ENCODE data around the gene ADGRV1. TPM values are rescaled to one million over a fixed set of nuclear protein-coding genes. Genes with fewer than 3 reads are reported as not detected.

The ADGRV1 gene
- total RNA-seq, 2 experiments from 2014 or later = not detected

- no peaks in the 10 kb centered on the region for H3K4me1 ChIP-seq (ENCODE audit: insufficient read depth, low read length, poor library complexity, severe bottlenecking)
- intact Hi-C loops (cut with micrococcal nuclease; ENCODE audit: unreplicated experiment) = no loop called here
- H3K36me3 ChIP-seq (ENCODE audit: insufficient read depth, low read length) = no peaks in the 10 kb centered on the region
- ChIA-PET CTCF (ENCODE audit: unreplicated experiment) (no interaction called here), POLR2A (no interaction called here)
- no peak overlapping the region for H2AFZ ChIP-seq (ENCODE audit: low read length)
- no peak for DNase-seq (ENCODE audit: low spot score)
- TF ChIP-seq EZH2phosphoT487 (IDR thresholded peaks at IDR 0.05; ENCODE audit: borderline replicate concordance, low read depth, low read length) (no peak), CTCF (conservative IDR thresholded peaks at IDR 0.05; ENCODE audit: low read length) (no peak)
- no peaks in the 10 kb centered on the region for H4K20me1 ChIP-seq (ENCODE audit: insufficient read depth, low read length)
- no peak overlapping the region for H3K27ac ChIP-seq (ENCODE audit: low read depth, low read length, poor library complexity, severe bottlenecking)
- H3K79me2 ChIP-seq (ENCODE audit: insufficient read depth, low read depth, low read length) = no peaks in the 10 kb centered on the region
- H3K9me3 ChIP-seq (ENCODE audit: low read length) = no peaks in the 10 kb centered on the region
- BruUV-seq (replicated peaks) = no TSS peak
- H3K4me2 ChIP-seq (ENCODE audit: low read length) = no peak overlapping the region
- no peak overlapping the region for H3K4me3 ChIP-seq (ENCODE audit: low read depth, low read length, poor library complexity, severe bottlenecking)
- H3K9me2 ChIP-seq (ENCODE audit: insufficient read depth, low read length) = no peaks in the 10 kb centered on the region
These were observed 331.6 kb downstream of the ADGRV1 start for GRCh38 chr5:90890180-90890579.

GRCh38 chr5:90894866-90895420 lies 336.3 kb downstream of the ADGRV1 start:
- Histone ChIP-seq H2AFZ (ENCODE audit: low read length) (no peak overlapping the region), H3K79me2 (ENCODE audit: insufficient read depth, low read depth, low read length) (no peaks in the 10 kb centered on the region), H3K27ac (ENCODE audit: low read depth, low read length, poor library complexity, severe bottlenecking) (no peak overlapping the region), H3K36me3 (ENCODE audit: insufficient read depth, low read length) (no peaks in the 10 kb centered on the region), H3K4me3 (ENCODE audit: low read depth, low read length, poor library complexity, severe bottlenecking) (no peak overlapping the region), H3K4me1 (ENCODE audit: insufficient read depth, low read length, poor library complexity, severe bottlenecking) (no peaks in the 10 kb centered on the region), H3K4me2 (ENCODE audit: low read length) (no peak overlapping the region), H3K9me2 (ENCODE audit: insufficient read depth, low read length) (no peaks in the 10 kb centered on the region), H3K9me3 (ENCODE audit: low read length) (no peaks in the 10 kb centered on the region), H4K20me1 (ENCODE audit: insufficient read depth, low read length) (no peaks in the 10 kb centered on the region)
- DNase-seq (ENCODE audit: low spot score) = no peak
- no peak for TF ChIP-seq CTCF (conservative IDR thresholded peaks at IDR 0.05; ENCODE audit: low read length)
- no peak for TF ChIP-seq EZH2phosphoT487 (IDR thresholded peaks at IDR 0.05; ENCODE audit: borderline replicate concordance, low read depth, low read length)
- ChIA-PET POLR2A (interaction anchor here (0.6 to 0.9 kb wide), 2 partner anchors 15 to 17 kb away, joined by 4 read pairs; no protein-coding TSS in a partner anchor), CTCF (ENCODE audit: unreplicated experiment) (no interaction called here)
- BruUV-seq (replicated peaks) = no TSS peak
- intact Hi-C loops (cut with micrococcal nuclease; ENCODE audit: unreplicated experiment) = no loop called here

- Histone ChIP-seq H3K4me3 (ENCODE audit: low read depth, low read length, poor library complexity, severe bottlenecking) (no peak overlapping the region), H3K9me3 (ENCODE audit: low read length) (no peaks in the 10 kb centered on the region), H3K9me2 (ENCODE audit: insufficient read depth, low read length) (no peaks in the 10 kb centered on the region), H3K79me2 (ENCODE audit: insufficient read depth, low read depth, low read length) (no peaks in the 10 kb centered on the region), H4K20me1 (ENCODE audit: insufficient read depth, low read length) (no peaks in the 10 kb centered on the region), H2AFZ (ENCODE audit: low read length) (no peak overlapping the region), H3K4me2 (ENCODE audit: low read length) (no peak overlapping the region), H3K4me1 (ENCODE audit: insufficient read depth, low read length, poor library complexity, severe bottlenecking) (no peaks in the 10 kb centered on the region), H3K27ac (ENCODE audit: low read depth, low read length, poor library complexity, severe bottlenecking) (no peak overlapping the region), H3K36me3 (ENCODE audit: insufficient read depth, low read length) (no peaks in the 10 kb centered on the region)
- intact Hi-C loops (cut with micrococcal nuclease; ENCODE audit: unreplicated experiment) = no loop called here
- CTCF ChIA-PET (ENCODE audit: unreplicated experiment) = no interaction called here
- TF ChIP-seq CTCF (conservative IDR thresholded peaks at IDR 0.05; ENCODE audit: low read length) (no peak), EZH2phosphoT487 (IDR thresholded peaks at IDR 0.05; ENCODE audit: borderline replicate concordance, low read depth, low read length) (no peak)
- POLR2A ChIA-PET = no interaction called here
- DNase-seq (ENCODE audit: low spot score) = no peak
- no TSS peak for BruUV-seq (replicated peaks)
These were observed 339.0 kb downstream of the ADGRV1 start for GRCh38 chr5:90897618-90898017.
